Neural progenitor cell (in vitro differentiated cells): ENCODE results near the gene KIF5B.

Source experiments
- CTCF ChIP-seq: fragments of 200-600 bp; sonication (generic); IDR thresholded peaks from 2 replicates; pipeline ENCODE4 v1.5.1; 2017; ENCODE audit warnings: antibody characterized with exemption, mild to moderate bottlenecking
- EZH2 ChIP-seq: fragments of 200-600 bp; sonication (generic); IDR thresholded peaks from 2 replicates; pipeline ENCODE4 v1.6.1; 2017; ENCODE audit warnings: antibody characterized with exemption, mild to moderate bottlenecking, moderate library complexity

GRCh38 chr10:32091046-32091445 is 34.8 kb upstream of the KIF5B start:
- no peak for TF ChIP-seq CTCF
- TF ChIP-seq EZH2: no peak
